HEK293 (cell line): ENCODE measurements around the gene SLC52A3.

Source experiments
- CTCF ChIA-PET: fragments of 350-600 bp; formaldehyde crosslinking; extraction: SDS; loops from one replicate; lab custom pipeline; 2021; ENCODE audit warnings: antibody characterized with exemption; lab: Yijun Ruan, JAX
- POLR2A ChIA-PET: fragments of 300-600 bp; formaldehyde crosslinking; extraction: SDS; loops from one replicate; lab custom pipeline; 2020; ENCODE audit warnings: antibody characterized with exemption, inconsistent platforms; lab: Yijun Ruan, JAX
- H3K27ac ChIP-seq: fragments of 200-500 bp; sonication (Bioruptor generic); 2 replicates; pipeline ENCODE4 v1.5.1; 2014; ENCODE audit warnings: low read depth, low read length, control low read depth, inconsistent platforms; ENCODE audit errors: extremely low read depth
- H3K36me3 ChIP-seq, 2 experiments: fragments of 200-500 bp in 1 of 2; sonication (Bioruptor generic) in 1 of 2; 1 replicate in 1 of 2; 2 replicates in 1 of 2; pipeline ENCODE4 v1.5.1; 2014 to 2017; ENCODE audit warnings: inconsistent platforms in 2 of 2, low read length in 2 of 2; ENCODE audit not compliant: control insufficient read depth in 2 of 2, insufficient read depth in 1 of 2
- H3K4me1 ChIP-seq: fragments of 200-500 bp; sonication (Bioruptor generic); 2 replicates; pipeline ENCODE4 v1.5.1; 2014; ENCODE audit warnings: mild to moderate bottlenecking, low read length, inconsistent platforms; ENCODE audit not compliant: control insufficient read depth, insufficient read depth
- H3K4me3 ChIP-seq: 2 replicates; pipeline ENCODE4 v1.5.1; 2011; ENCODE audit warnings: low read depth, mild to moderate bottlenecking, control low read depth, low read length, moderate library complexity
- H3K9me3 ChIP-seq: fragments of 200-500 bp; sonication (Bioruptor generic); 2 replicates; pipeline ENCODE4 v1.5.1; 2014; ENCODE audit warnings: low read depth, low read length, inconsistent platforms; ENCODE audit not compliant: control insufficient read depth, insufficient read depth
- GFI1B ChIP-seq: fragments of 450-650 bp; formaldehyde crosslinking; IDR thresholded peaks from 2 replicates; pipeline ENCODE4 v1.5.1; 2016; ENCODE audit warnings: missing biosample characterization, missing genetic modification characterization
- KLF10 ChIP-seq: fragments of 450-650 bp; IDR thresholded peaks from 2 replicates; pipeline ENCODE4 v1.5.1; 2018; ENCODE audit warnings: missing biosample characterization, mild to moderate bottlenecking, missing genetic modification characterization
- PATZ1 ChIP-seq: fragments of 450-650 bp; formaldehyde crosslinking; IDR thresholded peaks from 2 replicates; pipeline ENCODE4 v1.5.1; 2016; ENCODE audit warnings: missing biosample characterization, missing genetic modification characterization
- ZBTB8A ChIP-seq: fragments of 450-650 bp; formaldehyde crosslinking; IDR thresholded peaks from 2 replicates; pipeline ENCODE4 v1.5.1; 2016; ENCODE audit warnings: missing biosample characterization, missing genetic modification characterization
- ZFP37 ChIP-seq: fragments of 450-650 bp; formaldehyde crosslinking; IDR thresholded peaks from 2 replicates; pipeline ENCODE4 v1.5.1; 2016; ENCODE audit warnings: missing biosample characterization, missing genetic modification characterization
- ZNF114 ChIP-seq: fragments of 450-650 bp; formaldehyde crosslinking; IDR thresholded peaks from 2 replicates; pipeline ENCODE4 v1.5.0; 2017; ENCODE audit warnings: missing biosample characterization, missing genetic modification characterization
- ZNF138 ChIP-seq: fragments of 450-650 bp; formaldehyde crosslinking; IDR thresholded peaks from 2 replicates; pipeline ENCODE4 v1.5.1; 2016; ENCODE audit warnings: missing biosample characterization, missing genetic modification characterization, borderline replicate concordance
- ZNF146 ChIP-seq: fragments of 450-650 bp; formaldehyde crosslinking; IDR thresholded peaks from 2 replicates; pipeline ENCODE4 v1.5.1; 2016; ENCODE audit warnings: missing biosample characterization, missing genetic modification characterization
- ZNF19 ChIP-seq: fragments of 450-650 bp; formaldehyde crosslinking; IDR thresholded peaks from 2 replicates; pipeline ENCODE4; 2016; ENCODE audit warnings: missing biosample characterization, missing genetic modification characterization, low read depth
- ZNF2 ChIP-seq: fragments of 450-650 bp; formaldehyde crosslinking; IDR thresholded peaks from 2 replicates; pipeline ENCODE4 v1.5.1; 2016; ENCODE audit warnings: missing biosample characterization, missing genetic modification characterization
- ZNF211 ChIP-seq: fragments of 450-650 bp; formaldehyde crosslinking; IDR thresholded peaks from 2 replicates; pipeline ENCODE4 v1.5.1; 2016; ENCODE audit warnings: low read depth, missing biosample characterization, missing genetic modification characterization
- ZNF280D ChIP-seq: fragments of 450-650 bp; formaldehyde crosslinking; IDR thresholded peaks from 2 replicates; pipeline ENCODE4 v1.5.1; 2016; ENCODE audit warnings: missing biosample characterization, missing genetic modification characterization
- ZNF302 ChIP-seq: fragments of 450-650 bp; formaldehyde crosslinking; IDR thresholded peaks from 2 replicates; pipeline ENCODE4 v1.5.1; 2016; ENCODE audit warnings: missing biosample characterization, missing genetic modification characterization, low read depth
- ZNF354C ChIP-seq: fragments of 450-650 bp; formaldehyde crosslinking; IDR thresholded peaks from 2 replicates; pipeline ENCODE4 v1.5.1; 2016; ENCODE audit warnings: missing biosample characterization, missing genetic modification characterization, low read depth, borderline replicate concordance
- ZNF37A ChIP-seq: fragments of 450-650 bp; IDR thresholded peaks from 2 replicates; pipeline ENCODE4 v1.5.1; 2018; ENCODE audit warnings: missing biosample characterization, missing genetic modification characterization
- ZNF488 ChIP-seq: fragments of 450-650 bp; formaldehyde crosslinking; IDR thresholded peaks from 2 replicates; pipeline ENCODE4 v1.5.1; 2016; ENCODE audit warnings: missing biosample characterization, missing genetic modification characterization
- ZNF501 ChIP-seq: fragments of 450-650 bp; formaldehyde crosslinking; IDR thresholded peaks from 2 replicates; pipeline ENCODE4 v1.5.1; 2016; ENCODE audit warnings: missing biosample characterization, missing genetic modification characterization
- ZNF521 ChIP-seq: fragments of 450-650 bp; formaldehyde crosslinking; IDR thresholded peaks from 2 replicates; pipeline ENCODE4 v1.5.1; 2017; ENCODE audit warnings: missing biosample characterization, mild to moderate bottlenecking, missing genetic modification characterization
- ZNF596 ChIP-seq: fragments of 450-650 bp; IDR thresholded peaks from 2 replicates; pipeline ENCODE4 v1.5.0; 2018; ENCODE audit warnings: missing biosample characterization, mild to moderate bottlenecking, missing genetic modification characterization, moderate library complexity
- ZNF704 ChIP-seq: fragments of 450-650 bp; formaldehyde crosslinking; IDR thresholded peaks from 2 replicates; pipeline ENCODE4 v1.5.1; 2016; ENCODE audit warnings: missing biosample characterization, missing genetic modification characterization
- ZNF776 ChIP-seq: fragments of 450-650 bp; formaldehyde crosslinking; IDR thresholded peaks from 2 replicates; pipeline ENCODE4 v1.5.0; 2017; ENCODE audit warnings: missing biosample characterization, missing genetic modification characterization, borderline replicate concordance
- ZNF843 ChIP-seq: fragments of 450-650 bp; formaldehyde crosslinking; IDR thresholded peaks from 2 replicates; pipeline ENCODE4 v1.5.1; 2016; ENCODE audit warnings: missing biosample characterization, missing genetic modification characterization
- TF ChIP-seq, protein P1 (sequence below): fragments of 450-650 bp; formaldehyde crosslinking; IDR thresholded peaks from 2 replicates; pipeline ENCODE4 v1.5.1; 2016; ENCODE audit warnings: missing biosample characterization, missing genetic modification characterization
- TF ChIP-seq, protein P2 (sequence below): fragments of 450-650 bp; formaldehyde crosslinking; IDR thresholded peaks from 2 replicates; pipeline ENCODE4 v1.5.1; 2017; ENCODE audit warnings: missing biosample characterization, missing genetic modification characterization

Gene SLC52A3

GRCh38 chr20:776165-776564, 7.9 kb upstream of the SLC52A3 start (continued):
- no peak for TF ChIP-seq ZNF280D (tag by site-specific recombination)
- no peak for TF ChIP-seq ZBTB8A (tag by site-specific recombination)
- TF ChIP-seq ZNF354C (tag by site-specific recombination) = no peak
- TF ChIP-seq ZNF302 = no peak
- no peak for TF ChIP-seq ZNF521 (tag by site-specific recombination)
- no peak for TF ChIP-seq ZNF596
- TF ChIP-seq, all 188 proteins: peak for 0

GRCh38 chr20:775679-776135, 7.4 kb upstream of the SLC52A3 start:
- CTCF ChIA-PET = interaction anchor here (0.8 to 2.6 kb wide), 3 partner anchors 15 to 108 kb away, joined by 3 to 11 read pairs (median 4); no protein-coding TSS in a partner anchor
- Histone ChIP-seq H3K4me3 (no peak overlapping the region), H3K4me1 (no peaks in the 10 kb centered on the region), H3K27ac (no peak overlapping the region), H3K36me3 (no peaks in the 10 kb centered on the region), H3K9me3 (no peaks in the 10 kb centered on the region)
- POLR2A ChIA-PET = interaction anchor here (0.6 kb wide), 1 partner anchor 1459 kb away, joined by 3 read pairs; no protein-coding TSS in a partner anchor
- TF ChIP-seq, protein P1, sequence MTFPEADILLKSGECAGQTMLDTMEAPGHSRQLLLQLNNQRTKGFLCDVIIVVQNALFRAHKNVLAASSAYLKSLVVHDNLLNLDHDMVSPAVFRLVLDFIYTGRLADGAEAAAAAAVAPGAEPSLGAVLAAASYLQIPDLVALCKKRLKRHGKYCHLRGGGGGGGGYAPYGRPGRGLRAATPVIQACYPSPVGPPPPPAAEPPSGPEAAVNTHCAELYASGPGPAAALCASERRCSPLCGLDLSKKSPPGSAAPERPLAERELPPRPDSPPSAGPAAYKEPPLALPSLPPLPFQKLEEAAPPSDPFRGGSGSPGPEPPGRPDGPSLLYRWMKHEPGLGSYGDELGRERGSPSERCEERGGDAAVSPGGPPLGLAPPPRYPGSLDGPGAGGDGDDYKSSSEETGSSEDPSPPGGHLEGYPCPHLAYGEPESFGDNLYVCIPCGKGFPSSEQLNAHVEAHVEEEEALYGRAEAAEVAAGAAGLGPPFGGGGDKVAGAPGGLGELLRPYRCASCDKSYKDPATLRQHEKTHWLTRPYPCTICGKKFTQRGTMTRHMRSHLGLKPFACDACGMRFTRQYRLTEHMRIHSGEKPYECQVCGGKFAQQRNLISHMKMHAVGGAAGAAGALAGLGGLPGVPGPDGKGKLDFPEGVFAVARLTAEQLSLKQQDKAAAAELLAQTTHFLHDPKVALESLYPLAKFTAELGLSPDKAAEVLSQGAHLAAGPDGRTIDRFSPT (tag by site-specific recombination) = no peak
- no peak for TF ChIP-seq ZNF488 (tag by site-specific recombination)
- TF ChIP-seq, protein P2, sequence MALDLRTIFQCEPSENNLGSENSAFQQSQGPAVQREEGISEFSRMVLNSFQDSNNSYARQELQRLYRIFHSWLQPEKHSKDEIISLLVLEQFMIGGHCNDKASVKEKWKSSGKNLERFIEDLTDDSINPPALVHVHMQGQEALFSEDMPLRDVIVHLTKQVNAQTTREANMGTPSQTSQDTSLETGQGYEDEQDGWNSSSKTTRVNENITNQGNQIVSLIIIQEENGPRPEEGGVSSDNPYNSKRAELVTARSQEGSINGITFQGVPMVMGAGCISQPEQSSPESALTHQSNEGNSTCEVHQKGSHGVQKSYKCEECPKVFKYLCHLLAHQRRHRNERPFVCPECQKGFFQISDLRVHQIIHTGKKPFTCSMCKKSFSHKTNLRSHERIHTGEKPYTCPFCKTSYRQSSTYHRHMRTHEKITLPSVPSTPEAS (tag by site-specific recombination) = no peak
- TF ChIP-seq ZNF2 (tag by site-specific recombination) = no peak
- TF ChIP-seq ZFP37 (tag by site-specific recombination) = no peak
- no peak for TF ChIP-seq ZNF501
- TF ChIP-seq ZNF776 = no peak
- no peak for TF ChIP-seq ZNF19 (tag by site-specific recombination)

DNA sequence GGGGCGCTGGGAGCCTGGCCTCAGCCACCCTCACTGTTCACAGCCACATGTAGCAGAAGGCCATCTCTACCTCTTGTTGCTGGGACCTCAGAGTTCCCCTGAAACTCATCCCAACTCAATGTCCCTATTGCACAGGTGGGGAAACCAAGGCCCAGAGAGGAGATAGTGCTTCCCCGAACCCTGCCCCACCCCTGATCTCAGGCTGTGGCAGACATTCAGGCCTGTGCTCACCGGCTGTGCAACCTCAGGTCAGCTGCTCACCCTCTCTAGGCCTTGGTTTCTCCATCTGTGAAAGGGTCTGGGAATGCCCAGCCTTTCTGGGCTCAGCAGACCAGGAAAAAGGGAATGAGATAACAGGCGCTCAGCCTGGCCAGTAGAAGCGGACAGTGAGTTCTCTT, 6.4 kb upstream of the SLC52A3 start:
- CTCF ChIA-PET = interaction anchor here (1.1 to 2.6 kb wide), 2 partner anchors 14 to 107 kb away, joined by 3 to 11 read pairs; no protein-coding TSS in a partner anchor
- no peaks in the 10 kb centered on the region for H3K36me3 ChIP-seq
- no peak overlapping the region for H3K4me3 ChIP-seq
- TF ChIP-seq ZNF146 (tag by site-specific recombination) (no peak), ZNF704 (tag by site-specific recombination) (no peak), PATZ1 (tag by site-specific recombination) (no peak), ZNF37A (no peak), ZNF843 (no peak), KLF10 (tag by site-specific recombination) (no peak), ZNF138 (tag by site-specific recombination) (no peak), ZNF114 (no peak), GFI1B (tag by site-specific recombination) (no peak), ZNF211 (tag by site-specific recombination) (no peak)
- no peak overlapping the region for H3K27ac ChIP-seq
- no peaks in the 10 kb centered on the region for H3K9me3 ChIP-seq
- POLR2A ChIA-PET = no interaction called here
- no peaks in the 10 kb centered on the region for H3K4me1 ChIP-seq
